Trophoblast cell (in vitro differentiated cells and primary cell): Measurements from ENCODE around the gene WRNIP1.

Experiments used
- DNase-seq, 2 donors: peaks; one replicate each; pipeline ENCODE4 v3.0.0-alpha.2; 2016
- H2AFZ ChIP-seq: 2 replicates; pipeline ENCODE4 v1.6.1; 2013; ENCODE audit warnings: low read length, moderate library complexity, mild to moderate bottlenecking; ENCODE audit not compliant: insufficient read depth, poor library complexity
- H2AK5ac ChIP-seq: 2 replicates; pipeline ENCODE4 v1.6.1; 2013; ENCODE audit warnings: mild to moderate bottlenecking, low read length
- H2BK120ac ChIP-seq: 2 replicates; pipeline ENCODE4 v1.6.1; 2013; ENCODE audit warnings: low read length, mild to moderate bottlenecking, moderate library complexity; ENCODE audit not compliant: insufficient read depth, poor library complexity
- H2BK12ac ChIP-seq: 2 replicates; pipeline ENCODE4 v1.6.1; 2013; ENCODE audit warnings: mild to moderate bottlenecking, low read length, moderate library complexity
- H2BK5ac ChIP-seq: 2 replicates; pipeline ENCODE4 v1.6.1; 2013; ENCODE audit warnings: low read length, low read depth, moderate library complexity, mild to moderate bottlenecking; ENCODE audit not compliant: poor library complexity
- H3K14ac ChIP-seq: 2 replicates; pipeline ENCODE4 v1.6.1; 2013; ENCODE audit warnings: mild to moderate bottlenecking, low read length
- H3K18ac ChIP-seq: 2 replicates; pipeline ENCODE4 v1.6.1; 2013; ENCODE audit warnings: mild to moderate bottlenecking, low read length
- H3K23ac ChIP-seq: 2 replicates; pipeline ENCODE4 v1.6.1; 2013; ENCODE audit warnings: low read length
- H3K27ac ChIP-seq: 2 replicates; pipeline ENCODE4 v1.5.1; 2013; ENCODE audit warnings: low read depth, mild to moderate bottlenecking, inconsistent platforms, low read length, moderate library complexity
- H3K27me3 ChIP-seq: 2 replicates; pipeline ENCODE4 v1.6.1; 2013; ENCODE audit warnings: inconsistent platforms, mild to moderate bottlenecking, low read length, moderate library complexity; ENCODE audit not compliant: insufficient read depth
- H3K36me3 ChIP-seq, 2 experiments: 1 replicate in 1 of 2; 2 replicates in 1 of 2; pipeline ENCODE4 v1.6.1; 2013; ENCODE audit warnings: low read length in 2 of 2, mild to moderate bottlenecking in 2 of 2, moderate library complexity in 1 of 2; ENCODE audit not compliant: insufficient read depth in 2 of 2, control insufficient read depth in 1 of 2
- H3K4ac ChIP-seq: 2 replicates; pipeline ENCODE4 v1.6.1; 2013; ENCODE audit warnings: low read depth, mild to moderate bottlenecking, low read length, moderate library complexity
- H3K4me1 ChIP-seq, 2 experiments: 1 replicate in 1 of 2; 2 replicates in 1 of 2; pipeline ENCODE4 v1.6.1; 2013; ENCODE audit warnings: low read length in 2 of 2, mild to moderate bottlenecking in 2 of 2, moderate library complexity in 1 of 2; ENCODE audit not compliant: insufficient read depth in 2 of 2, control insufficient read depth in 1 of 2
- H3K4me2 ChIP-seq: 2 replicates; pipeline ENCODE4 v1.6.1; 2013; ENCODE audit warnings: inconsistent platforms, mild to moderate bottlenecking, low read length, moderate library complexity
- H3K4me3 ChIP-seq: 2 replicates; pipeline ENCODE4 v1.5.1; 2013; ENCODE audit warnings: mild to moderate bottlenecking, low read depth, low read length, inconsistent platforms
- H3K79me1 ChIP-seq: one replicate; pipeline ENCODE4 v1.6.1; 2013; ENCODE audit warnings: low read length
- H3K79me2 ChIP-seq: 2 replicates; pipeline ENCODE4 v1.6.1; 2013; ENCODE audit warnings: low read length, mild to moderate bottlenecking; ENCODE audit not compliant: control insufficient read depth, insufficient read depth, poor library complexity
- H3K9ac ChIP-seq: 2 replicates; pipeline ENCODE4 v1.6.1; 2013; ENCODE audit warnings: mild to moderate bottlenecking, low read length
- H3K9me3 ChIP-seq: 2 replicates; pipeline ENCODE4 v1.6.1; 2013; ENCODE audit warnings: low read depth, mild to moderate bottlenecking, control low read depth, inconsistent platforms, low read length; ENCODE audit not compliant: insufficient read depth
- H4K12ac ChIP-seq: 2 replicates; pipeline ENCODE4 v1.6.1; 2013; ENCODE audit warnings: low read depth, mild to moderate bottlenecking, low read length, moderate library complexity
- H4K8ac ChIP-seq: 2 replicates; pipeline ENCODE4 v1.6.1; 2013; ENCODE audit warnings: low read depth, mild to moderate bottlenecking, low read length, moderate library complexity
- H4K91ac ChIP-seq: one replicate; pipeline ENCODE4 v1.6.1; 2013; ENCODE audit warnings: low read depth, mild to moderate bottlenecking, low read length, moderate library complexity
- WGBS: extraction: QIAGEN DNeasy Blood & Tissue Kit; methylation state at CpG from one replicate; pipeline ENCODE4 v1.1.7; 2013; ENCODE audit warnings: missing lambda C conversion rate; ENCODE audit not compliant: insufficient read length, insufficient coverage; ENCODE audit errors: extremely low coverage; 5-methylcytosine and 5-hydroxymethylcytosine counted together

WRNIP1 gene

GRCh38 chr6:2746557-2747061, 18.6 kb upstream of the WRNIP1 start:
- no CpG with 5 or more reads among the region's 7 CpGs for WGBS
- Histone ChIP-seq H3K4me3 (no peak overlapping the region), H4K8ac (no peak overlapping the region), H3K79me1 (no peaks in the 10 kb centered on the region), H3K18ac (no peak overlapping the region), H3K9ac (no peak overlapping the region), H3K27ac (no peak overlapping the region), H2BK120ac (no peak overlapping the region), H2BK5ac (no peak overlapping the region), H3K4ac (no peak overlapping the region), H2BK12ac (no peak overlapping the region), H3K4me1 (no peaks in the 10 kb centered on the region), H3K27me3 (no peaks in the 10 kb centered on the region), H2AK5ac (no peak overlapping the region), H3K14ac (no peak overlapping the region), H3K36me3 (no peaks in the 10 kb centered on the region), H2AFZ (no peak overlapping the region), H3K23ac (no peak overlapping the region), H3K4me2 (no peak overlapping the region), H3K79me2 (no peaks in the 10 kb centered on the region), H3K9me3 (no peaks in the 10 kb centered on the region), H4K91ac (no peak overlapping the region), H4K12ac (no peak overlapping the region)
- peak in 1 of 2 donors; percentile 29 for DNase-seq

- no peak overlapping the region for H3K9ac ChIP-seq
- H3K79me1 ChIP-seq = no peaks in the 10 kb centered on the region
- H4K8ac ChIP-seq = no peak overlapping the region
- H3K4me2 ChIP-seq = no peak overlapping the region
- no peaks in the 10 kb centered on the region for H3K9me3 ChIP-seq
- no peak overlapping the region for H2BK12ac ChIP-seq
- H4K12ac ChIP-seq = no peak overlapping the region
- H3K79me2 ChIP-seq = no peaks in the 10 kb centered on the region
- no peaks in the 10 kb centered on the region for H3K36me3 ChIP-seq
- H3K18ac ChIP-seq = no peak overlapping the region
- no peak overlapping the region for H2AFZ ChIP-seq
- H2AK5ac ChIP-seq = no peak overlapping the region
- no peaks in the 10 kb centered on the region for H3K27me3 ChIP-seq
- H3K14ac ChIP-seq = no peak overlapping the region
- no peak overlapping the region for H3K23ac ChIP-seq
- no peak overlapping the region for H3K27ac ChIP-seq
- H4K91ac ChIP-seq = no peak overlapping the region
- H2BK120ac ChIP-seq = no peak overlapping the region
- no peak overlapping the region for H2BK5ac ChIP-seq
- DNase-seq = peak; percentile 59 to 80
- no CpG with 5 or more reads among the region's 8 CpGs for WGBS
- H3K4me1 ChIP-seq = no peaks in the 10 kb centered on the region
- no peak overlapping the region for H3K4me3 ChIP-seq
- H3K4ac ChIP-seq = no peak overlapping the region
Measured at GRCh38 chr6:2748183-2748582, 17.0 kb upstream of the WRNIP1 start.

GRCh38 chr6:2749969-2750600, 15.1 kb upstream of the WRNIP1 start:
- no peak overlapping the region for H3K14ac ChIP-seq
- H3K4me1 ChIP-seq = no peaks in the 10 kb centered on the region
- no peaks in the 10 kb centered on the region for H3K79me2 ChIP-seq
- H3K18ac ChIP-seq = no peak overlapping the region
- no peak overlapping the region for H2BK5ac ChIP-seq
- H3K79me1 ChIP-seq = no peaks in the 10 kb centered on the region
- DNase-seq = peak; percentile 68 to 91
- H4K8ac ChIP-seq = no peak overlapping the region
- H4K91ac ChIP-seq = no peak overlapping the region
- H3K27ac ChIP-seq = no peak overlapping the region
- H3K4ac ChIP-seq = no peak overlapping the region
- H3K27me3 ChIP-seq = no peaks in the 10 kb centered on the region
- no peak overlapping the region for H2BK120ac ChIP-seq
- no peak overlapping the region for H3K23ac ChIP-seq
- H3K4me3 ChIP-seq = no peak overlapping the region
- H4K12ac ChIP-seq = no peak overlapping the region
- no peak overlapping the region for H2AFZ ChIP-seq
- H3K4me2 ChIP-seq = no peak overlapping the region
- no peak overlapping the region for H2AK5ac ChIP-seq
- H3K9me3 ChIP-seq = no peaks in the 10 kb centered on the region
- H3K9ac ChIP-seq = no peak overlapping the region
- no peaks in the 10 kb centered on the region for H3K36me3 ChIP-seq
- no peak overlapping the region for H2BK12ac ChIP-seq
- no CpG with 5 or more reads among the region's 11 CpGs for WGBS

GRCh38 chr6:2750832-2751231, 14.4 kb upstream of the WRNIP1 start, which contains the start of gene MYLK4:
Gene MYLK4 (minus strand): TSS chr6:2750922. CDS start chr6:2749294, 1,628 bp downstream.
- no peaks in the 10 kb centered on the region for H3K27me3 ChIP-seq
- no peaks in the 10 kb centered on the region for H3K79me1 ChIP-seq
- H3K4ac ChIP-seq = no peak within 1 kb of the TSS
- H4K12ac ChIP-seq = no peak within 1 kb of the TSS
- H3K18ac ChIP-seq = no peak within 1 kb of the TSS
- no peaks in the 10 kb centered on the region for H3K9me3 ChIP-seq
- no peak within 1 kb of the TSS for H3K23ac ChIP-seq
- H3K79me2 ChIP-seq = no peaks in the 10 kb centered on the region
- no peak within 1 kb of the TSS for H2BK120ac ChIP-seq
- no peak within 1 kb of the TSS for H2BK5ac ChIP-seq
- H3K27ac ChIP-seq = no peak within 1 kb of the TSS
- no peaks in the 10 kb centered on the region for H3K4me1 ChIP-seq
- no peak within 1 kb of the TSS for H3K14ac ChIP-seq
- no CpG with 5 or more reads among the region's 7 CpGs for WGBS
- no peak within 1 kb of the TSS for H2AFZ ChIP-seq
- H3K9ac ChIP-seq = no peak within 1 kb of the TSS
- no peak within 1 kb of the TSS for H3K4me3 ChIP-seq
- H3K36me3 ChIP-seq = no peaks in the 10 kb centered on the region
- no peak within 1 kb of the TSS for H4K91ac ChIP-seq
- no peak for DNase-seq
- H4K8ac ChIP-seq = no peak within 1 kb of the TSS
- no peak within 1 kb of the TSS for H2AK5ac ChIP-seq
- no peak within 1 kb of the TSS for H2BK12ac ChIP-seq
- no peak within 1 kb of the TSS for H3K4me2 ChIP-seq
